ENCODE results near the gene DGKQ.

Gene DGKQ

GRCh38 chr4:956531-957230, 16.7 kb downstream of the DGKQ start:
- TF ChIP-seq SPI1 (IDR thresholded peaks at IDR 0.05; ENCODE audit: borderline replicate concordance, low read depth), result no peak
- TF ChIP-seq GABPA (IDR thresholded peaks at IDR 0.05; ENCODE audit: low read depth), result no peak
- TF ChIP-seq CTCF (IDR thresholded peaks at IDR 0.05; ENCODE audit: insufficient read depth, low read length), result no peak
- no peak for TF ChIP-seq REST (IDR thresholded peaks at IDR 0.05; ENCODE audit: insufficient replicate concordance, low read depth)
- no peak for TF ChIP-seq POLR2AphosphoS5 (IDR thresholded peaks at IDR 0.05; ENCODE audit: low read depth)
- Histone ChIP-seq H3K4me3 (replicated peaks; ENCODE audit: insufficient read depth, low read length) (no peak overlapping the region), H3K27me3 (ENCODE audit: insufficient read depth, poor library complexity, severe bottlenecking) (no peaks in the 10 kb centered on the region), H3K27ac (replicated peaks) (no peak overlapping the region)
- DNase-seq (ENCODE audit: low read depth in 1 of 2, low spot score in 1 of 2), result no peak

- Histone ChIP-seq H3K4me3 (replicated peaks; ENCODE audit: insufficient read depth, low read length) (no peak overlapping the region), H3K27me3 (ENCODE audit: insufficient read depth, poor library complexity, severe bottlenecking) (no peaks in the 10 kb centered on the region), H3K27ac (replicated peaks) (no peak overlapping the region)
- no peak for DNase-seq (ENCODE audit: low read depth in 1 of 2, low spot score in 1 of 2)
- TF ChIP-seq POLR2AphosphoS5 (IDR thresholded peaks at IDR 0.05; ENCODE audit: low read depth), result no peak
- TF ChIP-seq REST (IDR thresholded peaks at IDR 0.05; ENCODE audit: insufficient replicate concordance, low read depth), result no peak
- TF ChIP-seq CTCF (IDR thresholded peaks at IDR 0.05; ENCODE audit: insufficient read depth, low read length), result no peak
- no peak for TF ChIP-seq SPI1 (IDR thresholded peaks at IDR 0.05; ENCODE audit: borderline replicate concordance, low read depth)
- no peak for TF ChIP-seq GABPA (IDR thresholded peaks at IDR 0.05; ENCODE audit: low read depth)
Observed at GRCh38 chr4:955931-956381, 17.4 kb downstream of the DGKQ start.

GRCh38 chr4:955161-955921, 18.0 kb downstream of the DGKQ start:
- DNase-seq (ENCODE audit: low read depth in 1 of 2, low spot score in 1 of 2), result no peak

More at GRCh38 chr4:955161-955921, 18.0 kb downstream of the DGKQ start:
- TF ChIP-seq SPI1 (IDR thresholded peaks at IDR 0.05; ENCODE audit: borderline replicate concordance, low read depth), result no peak
- no peak for TF ChIP-seq REST (IDR thresholded peaks at IDR 0.05; ENCODE audit: insufficient replicate concordance, low read depth)
- TF ChIP-seq CTCF (IDR thresholded peaks at IDR 0.05; ENCODE audit: insufficient read depth, low read length), result no peak
- no peak for TF ChIP-seq POLR2AphosphoS5 (IDR thresholded peaks at IDR 0.05; ENCODE audit: low read depth)
- TF ChIP-seq GABPA (IDR thresholded peaks at IDR 0.05; ENCODE audit: low read depth), result no peak
- H3K27ac ChIP-seq (replicated peaks), result no peak overlapping the region
- H3K4me3 ChIP-seq (replicated peaks; ENCODE audit: insufficient read depth, low read length), result no peak overlapping the region
- no peaks in the 10 kb centered on the region for H3K27me3 ChIP-seq (ENCODE audit: insufficient read depth, poor library complexity, severe bottlenecking)

All from HL-60 (cell line).